Erythroblast (primary cell): ENCODE measurements around the gene ZNF592.

Experiments
- GATA1 ChIP-seq: IDR thresholded peaks from 2 replicates; pipeline ENCODE4 v1.6.1; 2011; ENCODE audit warnings: low read depth, mild to moderate bottlenecking, control low read depth, low read length, moderate library complexity
- POLR2A ChIP-seq: IDR thresholded peaks from 2 replicates; pipeline ENCODE4 v1.6.1; 2011; ENCODE audit warnings: mild to moderate bottlenecking, low read length

- TF ChIP-seq POLR2A (no peak), GATA1 (no peak)
Observed at GRCh38 chr15:84752700-84753099, 4.3 kb downstream of the ZNF592 start.
